HG03039 (cell line): ENCODE data around the gene TMEM163.
"Not testable (repeated sequence)": the region's sequence is repeated elsewhere in the genome, so short reads cannot be mapped to it uniquely, and the experiment has no call there.

Experiments
- ATAC-seq: cut with Tn5 transposase; IDR thresholded peaks from one replicate; pipeline ENCODE4 v1.9.1; 2021; ENCODE audit warnings: mild to moderate bottlenecking, moderate library complexity; ENCODE audit not compliant: unreplicated experiment

Gene TMEM163

GRCh38 chr2:134723742-134724141 is 4.9 kb upstream of the TMEM163 start:
- ATAC-seq: not testable (repeated sequence)

GRCh38 chr2:134722728-134723127 is 3.9 kb upstream of the TMEM163 start:
- no peak for ATAC-seq

- ATAC-seq: no peak
These were observed 2.8 kb upstream of the TMEM163 start for GRCh38 chr2:134721596-134721995.

- no peak for ATAC-seq
These were observed 580 bp downstream of the TMEM163 start for GRCh38 chr2:134718023-134718816.

GRCh38 chr2:134717286-134718022 is 1.3 kb downstream of the TMEM163 start:
- no peak for ATAC-seq

- no peak for ATAC-seq
These were observed 2.0 kb downstream of the TMEM163 start for GRCh38 chr2:134716721-134717243.

GRCh38 chr2:134715932-134716643 is 2.7 kb downstream of the TMEM163 start:
- no peak for ATAC-seq

- no peak for ATAC-seq
These were observed 4.6 kb downstream of the TMEM163 start for GRCh38 chr2:134714228-134714627.

GRCh38 chr2:134713606-134714005 is 5.2 kb downstream of the TMEM163 start:
- ATAC-seq: no peak

- ATAC-seq: no peak
These were observed 5.6 kb downstream of the TMEM163 start for GRCh38 chr2:134713176-134713575.

GRCh38 chr2:134712736-134713135 is 6.1 kb downstream of the TMEM163 start:
- ATAC-seq: no peak

- ATAC-seq: no peak
These were observed 6.5 kb downstream of the TMEM163 start for GRCh38 chr2:134712299-134712698.

- ATAC-seq: no peak
These were observed 7.1 kb downstream of the TMEM163 start for GRCh38 chr2:134711692-134712091.

GRCh38 chr2:134707330-134707676 is 11.5 kb downstream of the TMEM163 start:
- ATAC-seq: no peak

- no peak for ATAC-seq
These were observed 12.0 kb downstream of the TMEM163 start for GRCh38 chr2:134706587-134707329.

GRCh38 chr2:134705861-134706586 is 12.8 kb downstream of the TMEM163 start:
- ATAC-seq: no peak

GRCh38 chr2:134704173-134704572 is 14.6 kb downstream of the TMEM163 start:
- ATAC-seq: no peak

GRCh38 chr2:134703426-134703825 is 15.4 kb downstream of the TMEM163 start:
- no peak for ATAC-seq

- ATAC-seq: no peak
These were observed 18.1 kb downstream of the TMEM163 start for GRCh38 chr2:134700730-134701129.

GRCh38 chr2:134694411-134694810 is 24.4 kb downstream of the TMEM163 start:
- no peak for ATAC-seq
